Rectal smooth muscle tissue (tissue), 1 donor: ENCODE measurements around the gene FARP1.

Source experiments
- H3K27ac ChIP-seq: one replicate; pipeline ENCODE4 v1.7.0; 2013; ENCODE audit warnings: low read depth, low read length, inconsistent platforms
- H3K27me3 ChIP-seq: one replicate; pipeline ENCODE4 v1.7.0; 2013; ENCODE audit warnings: low read length; ENCODE audit not compliant: control insufficient read depth, insufficient read depth
- H3K36me3 ChIP-seq: one replicate; pipeline ENCODE4 v1.7.0; 2013; ENCODE audit warnings: low read length; ENCODE audit not compliant: control insufficient read depth, insufficient read depth
- H3K4me1 ChIP-seq: one replicate; pipeline ENCODE4 v1.7.0; 2013; ENCODE audit warnings: low read length; ENCODE audit not compliant: control insufficient read depth, insufficient read depth
- H3K4me3 ChIP-seq: one replicate; pipeline ENCODE4 v1.7.0; 2013; ENCODE audit warnings: low read length
- H3K9ac ChIP-seq: one replicate; pipeline ENCODE4 v1.7.0; 2013; ENCODE audit warnings: low read length

FARP1 gene

DNA sequence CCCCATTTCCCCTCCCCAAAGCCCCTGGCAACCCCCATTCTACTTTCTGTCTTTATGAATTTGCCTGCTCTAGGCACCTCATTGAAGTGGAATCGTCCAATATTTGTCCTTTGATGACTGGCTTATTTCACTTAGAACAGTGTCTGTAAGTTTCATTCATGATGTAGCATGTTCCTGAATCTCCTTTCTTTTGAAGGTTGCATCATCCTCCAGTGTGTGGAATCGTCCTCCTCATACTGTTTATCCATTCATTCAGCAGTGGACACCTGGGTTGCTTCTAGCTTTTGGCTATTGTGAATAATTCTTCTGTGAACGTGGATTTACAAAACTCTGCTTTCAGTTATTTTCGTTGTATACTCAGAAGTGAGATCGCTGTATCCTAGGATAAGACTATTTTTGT is 195.4 kb downstream of the FARP1 start:
- Histone ChIP-seq H3K9ac (no peak overlapping the region), H3K27me3 (no peaks in the 10 kb centered on the region), H3K4me1 (no peaks in the 10 kb centered on the region), H3K27ac (no peak overlapping the region), H3K36me3 (no peaks in the 10 kb centered on the region), H3K4me3 (no peak overlapping the region)

DNA sequence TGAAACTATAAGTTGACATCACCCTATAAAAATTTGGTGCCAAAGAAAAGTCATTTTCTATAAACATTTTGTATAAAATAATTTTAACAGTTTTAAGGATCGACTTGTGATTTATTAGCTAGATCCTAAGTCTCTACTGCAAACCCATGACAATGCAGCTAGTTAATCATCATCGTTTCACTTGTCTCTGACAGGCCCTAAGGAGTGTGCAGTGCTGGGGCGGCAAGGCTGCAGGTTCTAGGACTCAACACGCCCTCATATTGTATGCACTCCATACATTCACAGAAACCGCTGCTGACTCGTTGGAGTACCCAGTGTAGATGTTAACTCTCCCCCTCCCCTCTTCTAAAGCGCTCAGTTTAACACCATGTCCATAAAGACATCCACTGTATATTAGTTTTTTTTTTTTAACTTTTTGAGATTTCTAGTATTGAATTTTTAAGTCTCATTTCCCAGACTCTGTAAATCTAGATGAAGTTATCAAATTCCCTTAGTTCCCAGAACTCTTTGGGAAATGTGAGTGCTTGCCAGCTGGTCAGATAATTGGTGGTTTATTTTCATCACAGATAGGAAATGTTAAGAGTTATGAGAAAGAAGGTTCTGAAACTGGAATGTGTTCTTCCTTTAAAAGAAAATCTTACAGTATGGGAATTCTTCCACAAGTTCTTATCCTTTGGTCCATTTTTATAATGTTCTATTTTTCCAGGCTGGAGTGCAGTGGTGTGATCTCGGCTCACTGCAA is 197.0 kb downstream of the FARP1 start:
- Histone ChIP-seq H3K36me3 (no peaks in the 10 kb centered on the region), H3K4me3 (no peak overlapping the region), H3K27me3 (no peaks in the 10 kb centered on the region), H3K27ac (no peak overlapping the region), H3K9ac (no peak overlapping the region), H3K4me1 (no peaks in the 10 kb centered on the region)

DNA sequence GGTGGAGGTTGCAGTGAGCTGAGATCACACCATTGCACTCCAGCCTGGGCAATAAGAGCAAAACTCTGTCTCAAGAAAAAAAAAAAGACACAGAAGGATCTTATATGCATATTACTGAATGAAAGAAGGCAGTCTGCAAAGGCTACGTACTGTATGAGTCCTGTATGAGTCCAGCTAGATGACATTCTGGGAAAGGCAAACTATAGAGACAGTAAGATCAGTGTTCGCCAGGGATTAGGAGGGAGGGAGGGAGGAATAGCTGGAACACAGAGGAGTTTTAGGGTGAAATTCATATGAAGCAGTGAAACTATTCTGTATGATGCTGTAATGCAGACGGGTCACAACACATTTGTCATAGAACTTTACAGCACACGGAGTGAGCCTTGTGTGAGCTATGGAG is 200.1 kb downstream of the FARP1 start:
- Histone ChIP-seq H3K9ac (no peak overlapping the region), H3K27ac (no peak overlapping the region), H3K4me3 (no peak overlapping the region), H3K27me3 (no peaks in the 10 kb centered on the region), H3K36me3 (no peaks in the 10 kb centered on the region), H3K4me1 (no peaks in the 10 kb centered on the region)

DNA sequence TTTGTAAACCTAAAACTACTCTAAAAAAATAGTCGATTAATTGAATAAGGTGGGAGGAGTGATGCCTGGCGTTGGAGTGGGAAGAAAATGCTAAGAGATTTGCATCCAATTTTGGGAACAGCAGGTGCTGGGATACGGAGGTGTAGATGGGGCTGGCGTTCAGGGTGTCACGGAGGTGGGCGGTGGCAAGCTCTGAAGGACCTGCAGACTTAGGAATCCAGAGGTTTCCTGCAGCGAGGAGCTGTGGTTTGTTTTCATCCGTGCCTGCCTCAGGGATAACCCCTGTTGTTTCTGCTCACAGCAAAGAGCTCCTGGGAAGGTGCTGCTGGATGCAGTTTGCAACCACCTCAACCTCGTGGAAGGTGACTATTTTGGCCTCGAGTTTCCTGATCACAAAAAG is 200.6 kb downstream of the FARP1 start:
- Histone ChIP-seq H3K27me3 (no peaks in the 10 kb centered on the region), H3K4me3 (no peak overlapping the region), H3K4me1 (peaks cover 3% of the 10 kb centered on the region), H3K9ac (no peak overlapping the region), H3K36me3 (no peaks in the 10 kb centered on the region), H3K27ac (no peak overlapping the region)

DNA sequence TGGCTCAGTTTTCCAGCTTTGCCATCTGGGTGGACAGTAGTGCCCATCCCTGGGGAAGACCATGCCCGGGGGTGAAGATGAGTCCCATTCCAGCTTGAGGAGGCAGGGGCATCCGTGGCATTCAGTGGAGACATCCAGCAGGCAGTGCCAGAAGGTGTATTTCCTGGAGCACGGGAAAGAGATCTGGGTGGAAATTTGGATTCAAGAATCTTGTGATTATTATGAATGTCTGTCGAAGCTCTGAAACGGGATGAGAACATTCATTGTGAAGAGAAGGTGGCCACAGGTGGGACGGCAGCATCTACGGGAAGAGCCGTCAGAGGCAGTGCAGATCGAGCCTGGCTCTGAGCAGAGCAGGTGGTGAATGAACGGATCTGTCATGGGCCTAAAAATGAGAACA is 201.5 kb downstream of the FARP1 start:
- Histone ChIP-seq H3K9ac (no peak overlapping the region), H3K4me1 (peaks cover 3% of the 10 kb centered on the region), H3K27ac (no peak overlapping the region), H3K27me3 (no peaks in the 10 kb centered on the region), H3K4me3 (no peak overlapping the region), H3K36me3 (no peaks in the 10 kb centered on the region)

DNA sequence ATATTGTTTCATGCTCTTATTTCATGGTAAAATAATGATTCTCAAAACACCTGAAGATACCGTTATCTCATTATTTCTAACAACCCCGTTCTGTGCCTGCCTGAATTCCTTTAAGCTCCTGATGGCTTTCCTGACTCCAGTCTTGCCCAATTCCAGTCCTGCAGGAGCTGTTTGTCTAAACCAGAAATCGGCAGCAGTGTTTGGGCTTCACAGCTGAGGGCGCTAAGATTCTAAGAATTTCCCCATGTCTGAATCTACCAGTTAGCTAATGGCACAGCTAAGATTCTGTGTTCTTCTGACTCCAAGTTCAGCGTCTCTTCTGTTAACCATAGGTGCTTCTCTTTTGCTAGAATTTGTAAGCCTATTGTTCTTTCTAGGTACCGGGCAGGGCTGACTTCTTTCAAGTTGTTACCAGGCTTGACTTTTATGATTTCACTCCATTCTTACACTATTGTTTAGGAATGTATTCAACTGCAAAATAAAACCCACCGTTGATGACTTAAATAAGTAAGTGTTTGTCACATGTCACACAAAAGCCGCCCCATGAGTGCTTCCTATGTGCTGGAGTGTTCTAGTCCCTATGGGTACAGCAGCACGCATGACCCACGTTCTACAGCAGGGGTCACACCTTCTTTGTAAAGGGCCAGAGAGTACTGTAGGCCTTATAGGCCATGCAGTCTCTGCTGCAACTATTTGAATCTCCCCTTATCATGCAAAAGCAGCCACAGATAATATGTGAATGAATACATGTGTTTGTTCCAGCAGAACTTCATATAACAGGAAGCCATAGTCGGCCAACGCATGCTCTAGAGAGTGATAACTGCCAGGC is 202.4 kb downstream of the FARP1 start:
- Histone ChIP-seq H3K9ac (no peak overlapping the region), H3K36me3 (no peaks in the 10 kb centered on the region), H3K27ac (no peak overlapping the region), H3K4me1 (peaks cover 3% of the 10 kb centered on the region), H3K4me3 (no peak overlapping the region), H3K27me3 (no peaks in the 10 kb centered on the region)

DNA sequence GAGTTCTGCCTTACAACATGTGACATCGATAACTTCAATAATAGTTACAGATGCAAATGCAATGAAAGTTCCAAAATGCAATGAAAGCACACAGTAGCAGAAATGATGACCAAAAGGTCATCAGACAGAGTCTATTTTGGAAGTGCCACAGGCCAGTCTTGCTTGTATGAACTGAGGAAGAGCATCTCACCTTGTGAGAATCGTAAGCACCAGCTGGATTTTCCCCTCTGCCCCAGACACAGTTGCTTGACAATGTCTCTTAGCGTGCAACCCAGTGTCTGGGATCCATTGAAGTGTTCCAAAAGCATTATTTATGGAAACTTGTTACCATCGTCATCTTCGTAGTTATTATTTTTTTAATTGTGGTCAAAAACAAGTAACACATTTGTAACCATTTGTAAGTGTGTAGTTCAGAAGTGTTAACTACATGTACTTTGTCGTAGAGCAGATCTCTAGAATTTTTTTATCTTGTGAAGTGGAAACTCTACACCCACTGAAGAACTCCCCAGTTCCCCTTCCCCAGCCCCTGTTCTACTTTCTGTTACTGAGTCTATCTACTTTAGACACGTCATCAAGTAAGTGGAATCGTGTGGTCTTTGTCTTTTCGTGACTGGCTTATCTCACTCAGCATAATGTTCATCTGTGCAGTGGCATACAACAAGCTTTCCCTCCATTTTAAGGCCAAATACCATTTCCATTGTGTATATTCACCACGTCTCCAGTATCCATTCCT is 204.2 kb downstream of the FARP1 start:
- no peak overlapping the region for H3K27ac ChIP-seq
- no peaks in the 10 kb centered on the region for H3K27me3 ChIP-seq
- no peak overlapping the region for H3K9ac ChIP-seq
- H3K36me3 ChIP-seq: no peaks in the 10 kb centered on the region
- peaks cover 3% of the 10 kb centered on the region for H3K4me1 ChIP-seq
- H3K4me3 ChIP-seq: no peak overlapping the region

DNA sequence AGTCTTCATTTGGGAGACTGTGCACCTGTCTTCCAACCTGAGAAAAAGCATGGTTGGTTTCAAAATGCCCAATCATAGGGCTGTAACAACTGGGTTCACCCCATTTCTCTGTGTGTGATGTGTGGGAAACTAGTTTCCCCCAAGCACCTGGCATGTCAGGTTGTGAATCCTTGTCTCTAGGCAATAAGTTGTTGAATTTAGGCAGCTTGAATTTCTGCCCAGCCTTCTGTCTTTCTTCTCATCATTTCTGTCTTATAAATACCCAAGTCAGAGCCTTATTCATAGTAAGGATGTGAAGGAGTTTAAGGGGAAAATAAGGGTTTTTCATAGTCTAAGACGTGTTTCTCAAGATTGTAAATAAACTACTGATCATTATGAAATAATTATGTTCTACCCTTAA is 204.9 kb downstream of the FARP1 start:
- H3K27me3 ChIP-seq: no peaks in the 10 kb centered on the region
- H3K27ac ChIP-seq: no peak overlapping the region
- peaks cover 3% of the 10 kb centered on the region for H3K4me1 ChIP-seq
- no peak overlapping the region for H3K9ac ChIP-seq
- no peak overlapping the region for H3K4me3 ChIP-seq
- H3K36me3 ChIP-seq: no peaks in the 10 kb centered on the region

DNA sequence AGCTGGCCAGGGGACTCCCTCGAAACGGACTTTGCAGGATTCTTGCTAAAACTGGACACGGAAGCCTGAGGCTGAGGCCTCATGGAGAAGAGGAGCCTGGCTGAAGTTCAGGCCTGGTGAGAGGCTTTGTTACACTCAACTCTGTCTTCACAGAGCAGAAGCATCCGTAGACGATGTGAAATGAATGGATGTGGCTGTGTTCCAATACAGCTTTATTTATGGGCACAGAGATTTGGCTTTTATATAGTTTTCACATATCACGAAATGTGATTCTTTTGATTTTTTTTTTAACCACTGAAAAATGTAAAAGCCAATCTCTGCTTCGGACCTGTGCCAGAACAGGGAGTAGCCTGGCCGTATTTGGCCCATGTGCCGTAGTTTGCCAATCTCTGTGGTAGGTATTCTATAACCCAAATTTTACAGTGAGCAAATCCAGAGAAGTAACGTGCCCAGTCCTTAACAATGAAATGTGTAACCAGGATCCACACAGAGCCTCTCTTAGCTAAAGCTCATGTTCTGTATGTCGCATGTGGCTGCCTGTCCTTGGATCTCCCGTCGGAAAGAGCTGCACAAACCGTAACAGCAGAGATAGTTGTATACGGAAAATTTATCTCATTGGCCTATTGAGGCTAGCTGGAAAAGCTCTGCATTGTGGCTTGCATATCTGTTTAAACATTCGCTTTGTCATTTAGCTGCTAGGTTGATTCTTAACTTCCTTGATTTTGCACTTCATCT is 205.7 kb downstream of the FARP1 start:
- H3K4me1 ChIP-seq: peaks cover 3% of the 10 kb centered on the region
- H3K27ac ChIP-seq: peak overlapping the region; percentile 40
- no peaks in the 10 kb centered on the region for H3K27me3 ChIP-seq
- no peak overlapping the region for H3K4me3 ChIP-seq
- H3K9ac ChIP-seq: no peak overlapping the region
- no peaks in the 10 kb centered on the region for H3K36me3 ChIP-seq

DNA sequence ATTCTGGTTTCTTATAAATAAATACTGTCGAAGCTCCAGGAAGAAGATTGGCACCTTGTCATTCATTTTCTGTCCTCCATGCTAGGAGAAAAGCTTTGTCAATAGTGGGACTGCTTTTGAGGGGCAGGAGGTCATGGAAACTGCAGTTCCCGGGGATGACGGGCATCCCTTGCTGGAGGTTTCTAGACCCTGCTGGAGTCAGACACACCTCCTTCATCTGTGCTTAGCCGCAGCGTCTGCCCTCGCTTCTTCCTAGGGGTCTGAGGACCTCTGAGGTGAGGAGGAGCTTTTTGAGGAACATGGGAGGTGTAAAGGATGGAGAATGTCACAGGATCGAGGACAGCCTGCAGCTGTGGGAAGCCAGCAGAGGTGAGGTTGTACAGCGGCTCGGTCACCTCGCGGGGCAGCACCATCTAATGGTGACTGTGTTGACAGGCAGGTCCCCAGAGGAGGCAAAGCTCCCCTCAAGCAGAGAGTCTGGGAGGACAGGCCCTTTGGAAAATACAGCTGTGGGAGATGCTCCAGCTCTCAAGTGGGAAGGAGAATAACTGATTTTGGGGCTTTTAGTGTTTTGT is 206.9 kb downstream of the FARP1 start:
- no peaks in the 10 kb centered on the region for H3K36me3 ChIP-seq
- H3K4me1 ChIP-seq: peaks cover 3% of the 10 kb centered on the region
- no peaks in the 10 kb centered on the region for H3K27me3 ChIP-seq
- no peak overlapping the region for H3K4me3 ChIP-seq
- H3K9ac ChIP-seq: no peak overlapping the region
- no peak overlapping the region for H3K27ac ChIP-seq

DNA sequence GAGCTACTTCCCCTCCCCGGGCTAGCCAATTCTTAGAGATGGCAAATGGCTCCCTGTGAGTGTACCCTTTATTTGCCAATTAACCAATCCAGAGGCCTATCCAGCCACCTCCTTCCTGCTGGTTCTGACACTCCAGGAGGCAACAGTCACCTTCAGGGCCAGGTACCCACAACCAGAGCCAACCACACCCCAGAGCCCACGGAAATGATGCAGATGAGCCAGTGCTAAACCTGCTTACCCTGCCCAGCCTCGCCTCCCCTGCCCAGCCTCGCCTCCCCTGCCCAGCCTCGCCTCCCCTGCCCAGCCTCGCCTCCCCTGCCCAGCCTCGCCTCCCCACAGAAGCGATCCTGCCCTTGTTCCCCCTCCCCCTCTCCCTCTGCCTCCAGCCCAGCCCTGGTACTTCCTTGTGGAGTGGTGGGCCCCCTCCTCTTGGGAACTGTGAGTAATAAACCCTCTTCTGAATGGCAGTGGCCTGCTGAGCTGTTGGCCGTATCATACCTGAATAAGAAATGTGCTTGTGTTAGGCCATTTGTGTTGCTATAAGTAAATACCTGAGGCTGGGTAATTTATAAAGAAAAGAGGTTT is 207.9 kb downstream of the FARP1 start:
- Histone ChIP-seq H3K9ac (no peak overlapping the region), H3K27ac (no peak overlapping the region), H3K4me1 (peaks cover 3% of the 10 kb centered on the region), H3K36me3 (no peaks in the 10 kb centered on the region), H3K27me3 (no peaks in the 10 kb centered on the region), H3K4me3 (no peak overlapping the region)
